D721Med (cell line): Measurements from ENCODE around the gene KCNIP4.
"Not testable (repeated sequence)": the region's sequence is repeated elsewhere in the genome, so short reads cannot be mapped to it uniquely, and the experiment has no call there.

Source experiments
- DNase-seq: peaks from one replicate; pipeline ENCODE4 v3.0.0; 2011; ENCODE audit warnings: low spot score; ENCODE audit not compliant: insufficient read length
- FAIRE-seq: peaks from 2 replicates; lab custom pipeline; 2011; peaks lifted over from hg19 to GRCh38; lab: Jason Lieb, UNC
- TF ChIP-seq, protein P1 (sequence below): IDR thresholded peaks from 2 replicates; pipeline ENCODE4 v1.5.1; 2012; ENCODE audit warnings: mild to moderate bottlenecking, control low read depth; ENCODE audit not compliant: insufficient read depth; ENCODE audit errors: missing control alignments

KCNIP4 gene

DNA sequence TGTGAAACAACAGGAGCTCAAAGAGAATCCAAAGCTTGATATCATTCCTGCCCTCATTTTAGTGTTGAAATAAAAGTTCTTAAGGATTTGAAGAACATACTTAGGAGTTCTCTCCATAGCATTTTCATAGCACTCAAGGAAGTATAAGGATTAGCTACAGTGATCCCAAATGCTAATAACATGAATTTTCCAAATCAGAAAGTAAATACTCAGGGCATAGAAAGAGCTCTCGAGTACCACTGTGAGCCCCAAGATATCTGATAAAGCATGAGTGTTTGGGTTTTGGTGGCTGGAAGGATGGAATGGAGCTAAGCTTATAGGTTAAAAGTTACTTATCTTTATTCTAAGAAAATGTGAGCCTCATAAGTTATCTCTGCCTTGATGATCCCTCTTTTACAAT lies 584.9 kb downstream of the KCNIP4 start:
- DNase-seq (no peak), FAIRE-seq (no peak)
- TF ChIP-seq, protein P1, sequence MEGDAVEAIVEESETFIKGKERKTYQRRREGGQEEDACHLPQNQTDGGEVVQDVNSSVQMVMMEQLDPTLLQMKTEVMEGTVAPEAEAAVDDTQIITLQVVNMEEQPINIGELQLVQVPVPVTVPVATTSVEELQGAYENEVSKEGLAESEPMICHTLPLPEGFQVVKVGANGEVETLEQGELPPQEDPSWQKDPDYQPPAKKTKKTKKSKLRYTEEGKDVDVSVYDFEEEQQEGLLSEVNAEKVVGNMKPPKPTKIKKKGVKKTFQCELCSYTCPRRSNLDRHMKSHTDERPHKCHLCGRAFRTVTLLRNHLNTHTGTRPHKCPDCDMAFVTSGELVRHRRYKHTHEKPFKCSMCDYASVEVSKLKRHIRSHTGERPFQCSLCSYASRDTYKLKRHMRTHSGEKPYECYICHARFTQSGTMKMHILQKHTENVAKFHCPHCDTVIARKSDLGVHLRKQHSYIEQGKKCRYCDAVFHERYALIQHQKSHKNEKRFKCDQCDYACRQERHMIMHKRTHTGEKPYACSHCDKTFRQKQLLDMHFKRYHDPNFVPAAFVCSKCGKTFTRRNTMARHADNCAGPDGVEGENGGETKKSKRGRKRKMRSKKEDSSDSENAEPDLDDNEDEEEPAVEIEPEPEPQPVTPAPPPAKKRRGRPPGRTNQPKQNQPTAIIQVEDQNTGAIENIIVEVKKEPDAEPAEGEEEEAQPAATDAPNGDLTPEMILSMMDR, result no peak

DNA sequence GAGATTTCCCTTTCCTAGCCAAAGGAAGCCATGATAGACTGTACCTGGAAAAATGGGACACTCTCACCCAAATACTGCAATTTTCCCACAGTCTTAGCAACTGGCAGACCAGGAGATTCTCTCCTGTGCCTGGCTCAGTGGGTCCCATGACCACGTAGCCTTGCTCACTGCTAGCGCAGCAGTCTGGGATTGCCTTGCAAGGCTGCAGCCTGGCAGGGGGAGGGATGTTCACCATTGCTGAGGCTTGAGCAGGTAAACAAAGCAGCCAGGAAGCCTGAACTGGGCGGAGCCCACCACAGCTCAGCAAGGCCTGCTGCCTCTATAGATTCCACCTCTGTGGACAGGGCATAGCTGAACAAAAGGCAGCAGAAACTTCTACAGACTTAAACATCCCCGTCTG lies 596.2 kb downstream of the KCNIP4 start:
- not testable (repeated sequence) for FAIRE-seq, DNase-seq

DNA sequence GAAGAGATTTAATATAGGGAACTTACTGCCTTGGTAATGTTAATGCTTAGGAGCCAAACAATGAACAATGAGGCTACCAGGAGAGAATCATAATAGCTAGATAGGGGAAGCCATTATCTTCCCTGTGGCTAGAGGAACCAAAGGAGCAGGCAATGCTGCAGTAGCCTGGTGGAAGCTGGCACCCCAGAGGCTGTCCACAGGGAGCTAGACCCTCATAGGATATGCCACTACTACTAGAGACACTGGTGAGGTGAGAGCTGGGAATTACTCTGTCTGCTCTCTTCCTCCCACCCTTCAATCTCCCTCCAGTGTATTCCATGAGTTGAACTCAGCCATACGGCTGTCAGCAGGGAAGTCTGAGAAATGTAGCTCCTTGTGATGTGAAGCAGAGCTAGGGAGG lies 601.4 kb downstream of the KCNIP4 start:
- no peak for DNase-seq
- FAIRE-seq, result no peak

DNA sequence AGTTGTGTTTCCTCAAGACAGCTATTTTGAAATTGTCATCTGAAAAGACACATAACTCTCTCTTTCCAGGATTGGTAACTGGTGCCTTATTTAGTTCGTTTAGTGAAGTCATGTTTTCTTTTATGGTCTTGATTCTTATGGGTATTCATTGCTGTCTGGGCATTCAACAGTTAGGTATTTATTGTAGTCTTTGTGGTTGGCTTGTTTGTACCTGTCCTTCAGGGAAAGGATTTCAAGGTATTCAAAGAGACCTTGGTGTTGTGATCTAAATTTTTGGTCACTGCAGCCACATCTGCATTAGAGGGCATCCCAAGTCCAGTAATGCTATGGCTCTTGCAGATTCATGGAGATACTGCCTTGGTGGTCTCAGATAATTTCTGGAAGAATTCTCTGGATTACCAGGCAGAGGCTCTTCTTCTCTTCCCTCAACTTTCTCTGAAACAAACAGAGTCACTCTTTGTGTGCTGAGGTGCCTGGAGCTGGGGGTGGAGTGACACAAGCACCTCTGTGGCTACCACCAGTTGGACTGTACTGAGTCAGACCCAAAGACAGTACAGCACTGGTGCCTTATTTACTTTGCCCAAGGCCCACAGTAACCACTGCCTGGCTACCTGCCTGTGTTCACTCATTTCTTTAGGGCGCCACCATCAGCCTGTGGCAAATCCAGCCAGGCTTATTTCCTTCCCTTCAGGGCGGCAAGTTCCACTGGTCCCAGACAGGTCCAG lies 620.4 kb downstream of the KCNIP4 start:
- FAIRE-seq, result no peak
- DNase-seq, result no peak
- TF ChIP-seq, protein P1, result no peak

More for the DNA sequence above, 601.4 kb downstream of the KCNIP4 start:
- TF ChIP-seq, protein P1, result no peak

DNA sequence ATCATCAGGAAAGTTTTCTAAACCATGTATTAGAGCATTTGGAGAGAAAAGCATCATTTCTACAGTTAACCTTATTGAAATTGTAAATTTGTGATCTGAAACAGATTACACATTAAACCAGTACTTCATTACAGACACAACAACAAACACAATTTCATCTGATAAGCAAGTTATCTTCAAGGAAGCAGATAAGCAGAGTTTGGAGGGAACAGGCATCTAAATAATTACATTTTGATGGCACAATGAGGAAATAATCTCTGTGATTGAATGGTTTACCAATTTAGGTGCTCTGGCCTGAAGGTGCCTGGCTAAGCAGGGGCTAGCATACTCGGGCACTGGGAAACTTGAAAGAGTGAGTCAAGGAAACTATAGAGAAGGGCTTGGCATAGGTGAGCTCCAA lies 628.5 kb downstream of the KCNIP4 start:
- FAIRE-seq (no peak), DNase-seq (no peak)
- TF ChIP-seq, protein P1, result no peak

DNA sequence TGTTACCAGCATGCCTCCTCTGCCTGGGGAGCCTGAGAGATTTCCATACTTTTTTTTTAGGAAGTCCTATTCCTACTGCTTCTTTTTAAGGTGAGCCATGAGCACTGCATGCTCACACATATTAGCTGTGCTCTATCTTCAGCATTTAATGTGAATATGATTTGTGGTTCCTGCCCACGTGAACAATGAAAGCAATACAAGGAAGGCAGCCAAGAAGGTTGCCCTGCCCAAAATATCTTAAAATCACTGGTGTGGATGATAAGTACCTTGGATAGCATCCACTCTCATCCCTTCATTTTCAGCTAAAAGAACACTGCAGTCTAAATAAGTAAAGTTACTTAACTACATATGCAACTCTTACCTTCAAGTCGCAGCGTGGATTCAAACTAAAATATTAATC lies 640.9 kb downstream of the KCNIP4 start:
- TF ChIP-seq, protein P1, result no peak
- FAIRE-seq (no peak), DNase-seq (no peak)

DNA sequence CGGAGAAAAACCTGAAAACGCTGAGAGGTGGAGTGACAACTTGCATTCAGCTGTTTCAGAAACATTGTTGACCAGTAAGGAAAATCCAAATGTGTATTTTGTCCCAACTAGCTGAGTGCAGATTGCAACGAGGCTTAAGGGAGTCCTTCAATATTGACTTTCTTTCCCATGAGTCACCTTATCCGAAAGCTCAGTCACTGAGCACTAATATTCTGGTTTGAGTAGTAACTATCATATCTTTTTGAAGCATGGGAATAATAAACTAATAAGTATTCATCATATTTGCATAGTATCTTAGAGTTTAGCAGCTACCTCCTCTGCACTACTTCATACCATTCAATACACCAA lies 644.1 kb downstream of the KCNIP4 start:
- FAIRE-seq (no peak), DNase-seq (no peak)
- TF ChIP-seq, protein P1, result no peak
